GM21515 (cell line): ENCODE measurements around the gene SLC25A25.
"Not testable (repeated sequence)": the region's sequence is repeated elsewhere in the genome, so short reads cannot be mapped to it uniquely, and the experiment has no call there.

ENCODE experiments used
- ATAC-seq: cut with Tn5 transposase; IDR thresholded peaks from one replicate; pipeline ENCODE4 v1.9.1; 2021; ENCODE audit not compliant: unreplicated experiment

The SLC25A25 gene

DNA sequence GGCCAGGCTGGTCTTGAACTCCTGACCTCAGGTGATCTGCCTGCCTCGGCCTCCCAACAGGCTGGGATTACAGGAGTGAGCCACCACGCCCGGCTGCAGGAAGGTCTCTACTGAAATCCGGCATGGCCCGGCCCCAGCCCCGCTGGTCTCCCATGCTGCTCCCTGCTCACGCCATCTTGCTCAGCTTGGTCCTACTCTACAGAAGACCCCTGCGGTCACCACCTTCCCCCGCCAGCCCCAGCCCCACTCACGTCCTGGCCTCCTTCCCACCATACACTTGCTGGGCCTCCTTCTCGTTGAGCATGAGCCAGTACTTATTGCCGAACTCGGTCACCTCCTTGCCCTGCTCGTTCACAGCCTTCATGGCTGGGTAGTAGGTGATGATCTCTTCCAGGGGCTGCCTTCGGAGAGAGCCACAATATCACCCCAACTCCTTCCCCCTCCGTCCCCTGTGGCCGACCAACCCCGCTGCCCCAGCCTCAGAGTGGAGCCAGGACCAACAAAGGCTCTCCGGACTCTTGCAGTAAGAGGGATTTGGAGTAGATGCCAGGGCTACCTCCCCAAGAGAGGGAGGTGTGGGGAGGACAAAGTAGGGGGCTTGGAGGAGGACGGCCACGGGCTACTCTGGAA lies 55.5 kb downstream of the SLC25A25 start:
- no peak for ATAC-seq

DNA sequence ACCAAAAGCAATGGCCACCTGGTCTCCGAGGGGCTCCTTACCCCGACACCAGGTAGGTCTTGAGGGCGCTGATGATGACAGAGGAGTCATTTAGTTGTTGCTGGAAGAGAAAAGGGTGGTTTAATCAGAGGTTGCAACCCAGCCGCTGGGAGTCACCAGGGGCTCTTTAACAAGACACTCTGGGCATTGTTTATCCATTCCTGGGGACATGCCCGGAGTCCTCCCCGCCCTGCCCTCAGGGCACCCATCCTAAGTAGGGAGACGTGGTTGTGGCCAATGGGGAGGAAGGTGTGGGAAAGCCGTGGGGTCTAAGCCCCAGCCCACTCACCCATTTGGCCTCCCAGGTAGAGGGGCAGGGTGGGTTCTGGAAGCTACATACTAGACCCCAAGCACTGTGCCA lies 56.4 kb downstream of the SLC25A25 start:
- no peak for ATAC-seq

GRCh38 chr9:128124873-128125579 lies 57.0 kb downstream of the SLC25A25 start:
- ATAC-seq = no peak

GRCh38 chr9:128125580-128126354 lies 57.7 kb downstream of the SLC25A25 start:
- no peak for ATAC-seq

GRCh38 chr9:128127568-128127989 lies 59.5 kb downstream of the SLC25A25 start, which contains the start of gene PTGES2:
Gene PTGES2, minus strand, starts transcription at chr9:128127729. Its CDS starts 12 bp downstream, at chr9:128127717.
- ATAC-seq = peak; percentile 45

GRCh38 chr9:128127990-128128835 lies 60.2 kb downstream of the SLC25A25 start:
- peak; percentile 57 for ATAC-seq

GRCh38 chr9:128128836-128129590 lies 61.0 kb downstream of the SLC25A25 start:
- no peak for ATAC-seq

DNA sequence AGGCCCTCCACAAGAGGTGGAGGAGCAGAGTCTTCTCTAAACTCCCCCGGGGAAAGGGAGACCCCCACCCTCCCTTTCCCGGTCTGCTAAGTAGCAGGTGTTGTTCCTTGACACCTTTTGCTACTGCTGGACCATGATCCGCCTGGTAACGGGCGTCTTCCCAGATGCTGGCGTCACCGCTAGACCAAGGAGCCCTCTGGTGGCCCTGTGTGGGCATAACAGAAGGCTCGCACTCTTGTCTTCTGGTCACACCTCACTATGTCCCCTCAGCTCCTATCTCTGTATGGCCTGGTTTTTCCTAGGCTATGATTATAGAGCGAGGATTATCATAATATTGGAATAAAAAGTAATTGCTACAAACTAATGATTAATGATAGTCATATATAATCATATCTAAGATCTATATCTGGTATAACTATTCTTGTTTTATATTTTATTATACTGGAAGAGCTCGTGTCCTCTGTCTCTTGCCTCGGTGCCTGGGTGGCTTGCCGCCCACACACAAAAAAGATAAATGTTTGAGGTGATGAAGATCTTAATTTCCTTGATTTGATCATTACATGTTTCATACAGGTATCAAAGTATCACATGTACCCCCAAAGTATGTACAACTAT lies 62.1 kb downstream of the SLC25A25 start:
- not testable (repeated sequence) for ATAC-seq

DNA sequence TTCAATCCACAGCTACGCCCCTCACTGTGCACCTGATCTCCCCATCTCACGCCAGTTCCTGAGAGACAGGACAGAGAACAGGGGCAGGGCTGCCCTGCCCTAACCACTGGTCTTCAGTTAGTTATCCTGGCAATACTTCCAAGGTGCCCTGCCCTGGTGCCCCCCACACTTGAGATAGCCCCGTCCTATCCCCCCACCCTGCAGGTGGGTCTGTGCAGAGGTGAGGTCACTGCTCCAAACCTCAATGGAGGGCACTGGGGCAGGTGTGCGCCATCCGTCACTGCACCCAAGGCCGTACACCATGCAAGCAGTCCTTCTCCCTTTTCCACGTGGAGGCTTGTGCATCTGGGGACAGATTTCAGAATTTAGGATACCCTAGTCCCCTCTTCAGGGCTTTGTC lies 62.6 kb downstream of the SLC25A25 start:
- not testable (repeated sequence) for ATAC-seq

GRCh38 chr9:128131346-128131745 lies 63.3 kb downstream of the SLC25A25 start:
- ATAC-seq = not testable (repeated sequence)

DNA sequence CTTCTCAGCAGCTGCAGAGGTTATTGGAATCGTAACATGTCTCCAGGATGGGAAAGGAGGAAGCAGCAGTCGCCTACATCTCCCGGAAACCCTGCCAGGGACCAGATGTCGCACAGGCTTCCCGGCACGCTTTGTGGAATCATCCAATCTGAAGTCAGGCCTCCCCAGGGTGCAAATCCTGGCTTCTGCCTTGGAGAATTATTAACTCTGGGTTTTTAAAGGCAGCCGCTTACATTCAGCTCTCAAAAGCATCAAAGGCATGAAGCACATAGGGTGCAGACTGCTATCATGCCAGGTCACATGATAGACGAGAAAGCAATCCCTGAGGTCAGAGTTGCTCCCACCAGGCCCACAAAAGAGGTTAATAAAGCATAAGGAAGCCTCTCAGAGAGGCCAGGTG lies 64.1 kb downstream of the SLC25A25 start:
- not testable (repeated sequence) for ATAC-seq

DNA sequence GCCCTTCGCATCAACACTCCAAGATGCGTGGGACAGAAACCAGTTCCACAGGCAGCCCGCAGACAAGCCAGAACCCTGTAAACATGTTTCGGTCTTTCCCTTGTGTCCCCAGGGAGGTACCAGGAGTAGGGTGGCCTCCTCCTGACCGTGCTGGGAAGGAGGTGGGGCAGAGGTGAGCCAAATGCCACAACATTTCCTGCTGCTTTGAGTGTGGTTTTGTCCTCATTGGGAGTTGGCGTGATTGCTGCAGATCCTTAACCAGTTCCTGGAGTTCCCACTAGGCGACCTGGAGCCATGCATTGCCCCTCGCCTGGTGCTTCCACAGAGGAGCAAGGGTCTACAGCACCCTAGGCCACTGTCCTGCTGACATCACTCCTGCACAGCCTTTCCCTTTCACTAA lies 67.5 kb downstream of the SLC25A25 start:
- ATAC-seq = not testable (repeated sequence)

DNA sequence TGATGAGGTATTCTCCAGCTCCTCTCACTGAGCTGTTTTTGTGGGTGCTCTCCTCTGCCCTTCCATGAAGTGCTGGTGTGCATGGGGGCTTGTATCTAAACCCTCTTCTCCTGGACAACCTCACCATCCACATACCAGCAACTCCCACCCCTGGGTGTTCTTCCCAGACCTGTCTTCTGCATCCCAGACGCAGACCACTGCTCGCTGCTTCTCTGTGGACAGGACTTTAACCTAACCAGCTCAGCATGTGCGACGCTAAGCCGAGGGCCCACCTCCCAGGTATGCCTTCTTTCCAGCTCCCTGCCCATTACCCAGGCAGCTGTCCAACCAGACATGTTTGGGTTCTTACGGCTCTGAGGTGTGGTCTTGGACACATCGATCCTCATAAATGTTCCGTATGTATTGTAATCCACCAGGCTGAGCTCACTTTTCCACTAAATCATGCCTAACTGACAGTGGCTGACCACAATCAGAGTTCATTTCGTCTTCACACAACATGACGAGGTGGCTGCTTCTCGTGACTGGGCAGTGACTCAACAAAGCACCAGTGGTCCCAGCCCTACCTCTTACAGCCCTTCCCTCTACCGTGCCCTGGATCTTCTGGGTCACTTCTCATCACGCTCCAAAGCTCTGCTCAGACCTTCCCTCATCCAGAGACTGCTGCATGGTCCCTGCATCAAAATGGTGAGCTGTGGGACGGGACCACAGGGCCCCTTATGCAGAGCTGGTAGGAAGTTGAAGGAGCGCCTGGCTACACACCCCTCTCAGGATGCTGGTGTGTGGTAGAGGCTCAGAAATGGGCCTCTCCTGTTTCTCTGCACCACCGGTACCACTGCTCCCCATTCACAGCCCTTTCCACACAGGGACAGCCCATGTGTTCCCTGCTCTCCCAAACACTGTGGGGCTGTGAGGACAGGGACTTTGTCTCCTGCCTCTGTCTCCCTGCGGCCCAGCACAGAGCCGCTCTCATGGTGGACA lies 69.1 kb downstream of the SLC25A25 start:
- no peak for ATAC-seq

- no peak for ATAC-seq
Observed at GRCh38 chr9:128138001-128138400, 70.0 kb downstream of the SLC25A25 start.

- no peak for ATAC-seq
Observed at GRCh38 chr9:128139621-128140020, 71.6 kb downstream of the SLC25A25 start.

DNA sequence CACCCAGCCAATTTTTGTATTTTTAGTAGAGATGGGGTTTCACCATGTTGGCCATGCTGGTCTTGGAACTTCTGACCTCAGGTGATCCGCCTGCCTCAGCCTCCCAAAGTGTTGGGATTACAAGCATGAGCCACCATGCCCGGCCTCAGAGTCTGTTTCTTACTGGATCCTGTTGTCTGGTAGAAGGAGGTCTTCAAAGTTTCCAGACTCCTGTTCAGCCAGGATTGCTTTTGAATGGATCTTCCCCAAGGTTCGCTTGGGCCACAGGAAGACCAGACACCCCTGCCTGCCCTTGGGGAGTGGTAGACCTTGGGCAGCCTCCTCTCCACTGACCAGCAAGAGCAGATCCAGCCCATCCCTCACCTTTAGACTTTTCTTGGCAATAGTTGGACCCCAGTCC lies 73.6 kb downstream of the SLC25A25 start:
- no peak for ATAC-seq

- ATAC-seq = no peak
Observed at GRCh38 chr9:128142061-128142460, 74.0 kb downstream of the SLC25A25 start.

DNA sequence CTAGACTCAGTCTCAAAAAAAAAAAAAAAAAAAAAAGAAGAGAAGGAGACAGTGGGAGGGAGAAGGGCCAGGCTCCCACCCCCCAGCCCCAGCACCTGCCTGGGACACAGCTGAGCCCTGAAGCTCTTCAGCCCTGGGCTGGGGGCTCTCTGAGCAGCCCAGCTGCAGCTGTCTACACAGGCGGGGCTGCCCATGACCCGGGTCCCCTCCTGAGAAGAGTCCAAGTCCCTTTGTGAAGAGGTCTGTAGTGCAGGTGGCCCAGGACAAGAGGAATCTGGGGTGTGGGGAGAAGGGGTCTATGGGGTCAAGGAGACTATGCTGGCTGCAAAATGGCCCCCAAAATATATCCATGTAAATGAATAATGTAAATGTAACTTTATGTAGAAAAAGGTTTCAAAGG lies 74.6 kb downstream of the SLC25A25 start:
- ATAC-seq = no peak
